OCI-LY3 (cell line): ENCODE data around the gene AHRR.

Experiments used
- CTCF ChIP-seq: fragments of 200-600, 300-600 bp; sonication (generic); IDR thresholded peaks from 2 replicates; pipeline ENCODE4 v1.5.1; 2014; ENCODE audit warnings: antibody characterized with exemption, low read length, low read depth
- EZH2phosphoT487 ChIP-seq: fragments of 200-600 bp; shearing (Covaris generic); IDR thresholded peaks from 2 replicates; pipeline ENCODE4 v1.6.1; 2018; ENCODE audit warnings: antibody characterized with exemption, mixed run types, low read depth

- TF ChIP-seq CTCF (no peak), EZH2phosphoT487 (no peak)
Observed at GRCh38 chr5:351084-351920, 29.8 kb downstream of the AHRR start.
